Activated naive CD8-positive, alpha-beta T cell (primary cell): ENCODE data around the gene KHDC3L.
"Not testable (repeated sequence)": the region's sequence is repeated elsewhere in the genome, so short reads cannot be mapped to it uniquely, and the experiment has no call there.

Experiments
- H3K27ac Mint-ChIP-seq: one replicate; pipeline ENCODE4 v1.8.0; 2021; ENCODE audit warnings: mixed read lengths
- H3K27me3 Mint-ChIP-seq: one replicate; pipeline ENCODE4 v1.8.0; 2021; ENCODE audit warnings: mixed read lengths
- H3K36me3 Mint-ChIP-seq: one replicate; pipeline ENCODE4 v1.8.0; 2021; ENCODE audit warnings: mixed read lengths
- H3K4me1 Mint-ChIP-seq: one replicate; pipeline ENCODE4 v1.8.0; 2021; ENCODE audit warnings: low read depth, mixed read lengths
- H3K4me3 Mint-ChIP-seq: one replicate; pipeline ENCODE4 v1.8.0; 2021; ENCODE audit warnings: mild to moderate bottlenecking, mixed read lengths
- H3K9me3 Mint-ChIP-seq: one replicate; pipeline ENCODE4 v1.8.0; 2021; ENCODE audit warnings: low read depth, mixed read lengths

The KHDC3L gene

GRCh38 chr6:73388800-73389512, 26.5 kb downstream of the KHDC3L start:
- no peak overlapping the region for H3K27ac Mint-ChIP-seq

GRCh38 chr6:73389854-73390253, 27.4 kb downstream of the KHDC3L start:
- Mint-ChIP-seq H3K36me3 (no peaks in the 10 kb centered on the region), H3K27ac (no peak overlapping the region), H3K4me1 (peaks cover 20% of the 10 kb centered on the region), H3K4me3 (no peak overlapping the region), H3K9me3 (no peaks in the 10 kb centered on the region), H3K27me3 (no peaks in the 10 kb centered on the region)

More at GRCh38 chr6:73388800-73389512, 26.5 kb downstream of the KHDC3L start:
- H3K36me3 Mint-ChIP-seq: no peaks in the 10 kb centered on the region
- no peaks in the 10 kb centered on the region for H3K9me3 Mint-ChIP-seq
- H3K27me3 Mint-ChIP-seq: no peaks in the 10 kb centered on the region
- H3K4me1 Mint-ChIP-seq: peaks cover 20% of the 10 kb centered on the region
- peak overlapping the region; percentile 79 for H3K4me3 Mint-ChIP-seq

GRCh38 chr6:73391675-73392074, 29.2 kb downstream of the KHDC3L start:
- no peak overlapping the region for H3K4me3 Mint-ChIP-seq
- peaks cover 23% of the 10 kb centered on the region for H3K4me1 Mint-ChIP-seq
- no peaks in the 10 kb centered on the region for H3K36me3 Mint-ChIP-seq
- H3K27me3 Mint-ChIP-seq: no peaks in the 10 kb centered on the region
- H3K27ac Mint-ChIP-seq: no peak overlapping the region
- no peaks in the 10 kb centered on the region for H3K9me3 Mint-ChIP-seq

- H3K4me3 Mint-ChIP-seq, H3K27me3 Mint-ChIP-seq, H3K36me3 Mint-ChIP-seq, H3K9me3 Mint-ChIP-seq, H3K27ac Mint-ChIP-seq: not testable (repeated sequence)
- peaks cover 23% of the 10 kb centered on the region for H3K4me1 Mint-ChIP-seq
Measured at GRCh38 chr6:73392188-73392587, 29.7 kb downstream of the KHDC3L start.

- H3K4me1 Mint-ChIP-seq: peaks cover 22% of the 10 kb centered on the region
- no peaks in the 10 kb centered on the region for H3K27me3 Mint-ChIP-seq
- H3K36me3 Mint-ChIP-seq: no peaks in the 10 kb centered on the region
- no peak overlapping the region for H3K4me3 Mint-ChIP-seq
- no peaks in the 10 kb centered on the region for H3K9me3 Mint-ChIP-seq
- H3K27ac Mint-ChIP-seq: no peak overlapping the region
Measured at GRCh38 chr6:73393278-73393677, 30.8 kb downstream of the KHDC3L start.

- H3K36me3 Mint-ChIP-seq: no peaks in the 10 kb centered on the region
- peak within 1 kb of the TSS; percentile 73 for H3K4me3 Mint-ChIP-seq
- H3K4me1 Mint-ChIP-seq: peaks cover 12% of the 10 kb centered on the region
- no peaks in the 10 kb centered on the region for H3K9me3 Mint-ChIP-seq
- no peaks in the 10 kb centered on the region for H3K27me3 Mint-ChIP-seq
- H3K27ac Mint-ChIP-seq: peak within 1 kb of the TSS; percentile 70
Measured at GRCh38 chr6:73394577-73395354, 32.3 kb downstream of the KHDC3L start, which contains the start of gene DDX43. DDX43 (plus strand) TSS chr6:73394828; CDS start chr6:73394906, 78 bp downstream.

- Mint-ChIP-seq H3K27me3 (no peaks in the 10 kb centered on the region), H3K36me3 (no peaks in the 10 kb centered on the region), H3K4me1 (peaks cover 12% of the 10 kb centered on the region), H3K9me3 (no peaks in the 10 kb centered on the region), H3K27ac (no peak overlapping the region), H3K4me3 (no peak overlapping the region)
Measured at GRCh38 chr6:73395875-73396274, 33.4 kb downstream of the KHDC3L start.

GRCh38 chr6:73400656-73401055, 38.2 kb downstream of the KHDC3L start:
- H3K27ac Mint-ChIP-seq: no peak overlapping the region
- no peaks in the 10 kb centered on the region for H3K4me1 Mint-ChIP-seq
- H3K4me3 Mint-ChIP-seq: no peak overlapping the region
- H3K36me3 Mint-ChIP-seq: peaks cover 2% of the 10 kb centered on the region
- no peaks in the 10 kb centered on the region for H3K27me3 Mint-ChIP-seq
- no peaks in the 10 kb centered on the region for H3K9me3 Mint-ChIP-seq

- no peaks in the 10 kb centered on the region for H3K4me1 Mint-ChIP-seq
- H3K36me3 Mint-ChIP-seq: no peaks in the 10 kb centered on the region
- no peak overlapping the region for H3K4me3 Mint-ChIP-seq
- no peak overlapping the region for H3K27ac Mint-ChIP-seq
- no peaks in the 10 kb centered on the region for H3K27me3 Mint-ChIP-seq
- H3K9me3 Mint-ChIP-seq: no peaks in the 10 kb centered on the region
Measured at GRCh38 chr6:73409395-73409794, 46.9 kb downstream of the KHDC3L start.

GRCh38 chr6:73413102-73413501, 50.6 kb downstream of the KHDC3L start:
- Mint-ChIP-seq H3K36me3 (peaks cover 7% of the 10 kb centered on the region), H3K27ac (no peak overlapping the region), H3K4me3 (no peak overlapping the region), H3K27me3 (no peaks in the 10 kb centered on the region), H3K4me1 (no peaks in the 10 kb centered on the region), H3K9me3 (no peaks in the 10 kb centered on the region)
